Measurements from ENCODE around the gene FTSJ3.
"Not testable (repeated sequence)": the region's sequence is repeated elsewhere in the genome, so short reads cannot be mapped to it uniquely, and the experiment has no call there.

FTSJ3 gene

DNA sequence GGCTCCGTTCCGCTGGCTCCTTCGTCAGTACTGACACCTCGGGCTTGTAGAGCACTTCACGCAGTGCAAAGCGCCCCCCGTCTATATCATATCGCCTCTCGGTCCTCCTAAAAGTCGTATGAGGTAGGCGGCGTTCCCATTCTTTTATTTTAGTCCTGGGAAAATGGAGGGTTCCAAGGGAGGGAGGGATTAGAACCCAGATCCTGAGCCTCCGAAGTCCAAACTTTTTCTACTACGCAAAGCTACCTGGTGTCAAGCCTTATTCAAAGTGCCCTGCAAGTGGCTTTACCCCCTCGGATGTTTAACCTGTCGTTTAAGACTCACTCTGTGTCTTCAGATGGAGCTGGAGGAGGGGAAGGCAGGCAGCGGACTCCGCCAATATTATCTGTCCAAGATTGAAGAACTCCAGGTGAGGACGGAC, 348 bp upstream of the FTSJ3 start:
- DNase-seq (ENCODE audit: low spot score): no peak

DNA sequence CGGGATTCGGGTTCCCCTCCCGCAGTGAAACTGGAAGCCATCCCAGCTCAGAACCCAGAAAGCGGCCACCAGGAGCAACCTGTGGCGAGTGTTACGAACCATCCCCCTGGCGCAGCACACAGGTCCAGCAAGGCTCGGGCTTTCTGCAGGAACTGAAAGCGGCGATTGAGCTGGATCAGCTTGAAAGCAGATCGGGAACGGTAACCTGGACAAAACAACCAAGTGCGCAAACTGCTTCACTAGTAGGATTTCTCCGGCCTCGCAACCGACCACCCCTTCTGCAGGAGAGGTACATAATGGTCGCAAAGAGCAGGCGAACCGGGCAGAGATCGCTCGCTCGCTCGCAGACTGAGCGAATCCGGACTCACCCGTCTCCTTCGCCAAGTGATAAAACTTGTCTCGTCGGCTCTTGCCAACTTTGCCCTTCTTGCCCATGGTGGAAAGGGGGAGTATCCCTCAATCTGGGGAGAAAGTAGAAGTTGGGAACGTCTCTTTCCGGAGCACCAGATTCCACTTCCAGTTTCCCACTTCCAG, 928 bp downstream of the FTSJ3 start:
- DNase-seq (ENCODE audit: low spot score): peak; percentile 21

- DNase-seq (ENCODE audit: low spot score): no peak
These were observed 3.1 kb downstream of the FTSJ3 start for GRCh38 chr17:63824362-63824761.

- DNase-seq (ENCODE audit: low spot score): no peak
These were observed 3.7 kb downstream of the FTSJ3 start for GRCh38 chr17:63823659-63824331.

- no peak for DNase-seq (ENCODE audit: low spot score)
These were observed 4.9 kb downstream of the FTSJ3 start for GRCh38 chr17:63822537-63822936.

DNA sequence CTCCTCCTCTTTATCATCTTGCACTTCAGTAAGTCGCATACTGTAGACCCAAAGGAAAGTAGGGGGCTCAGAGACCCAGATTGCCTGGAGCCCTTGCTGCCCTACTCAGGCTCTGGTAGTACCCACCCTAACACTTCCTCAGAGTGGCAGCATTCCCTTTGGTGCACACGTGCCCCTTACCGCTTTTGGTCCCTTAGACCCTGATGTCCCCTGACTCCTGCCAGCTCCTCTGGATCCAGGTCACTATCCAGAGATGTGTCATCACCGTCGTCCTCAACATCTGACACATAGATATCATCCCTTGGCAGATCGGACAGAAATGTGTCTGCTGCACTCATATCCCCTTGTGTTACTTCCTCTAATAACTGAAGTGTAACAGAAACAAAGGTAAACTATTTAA, 5.7 kb downstream of the FTSJ3 start:
- no peak for DNase-seq (ENCODE audit: low spot score)

- no peak for DNase-seq (ENCODE audit: low spot score)
These were observed 6.4 kb downstream of the FTSJ3 start for GRCh38 chr17:63820963-63821561.

DNA sequence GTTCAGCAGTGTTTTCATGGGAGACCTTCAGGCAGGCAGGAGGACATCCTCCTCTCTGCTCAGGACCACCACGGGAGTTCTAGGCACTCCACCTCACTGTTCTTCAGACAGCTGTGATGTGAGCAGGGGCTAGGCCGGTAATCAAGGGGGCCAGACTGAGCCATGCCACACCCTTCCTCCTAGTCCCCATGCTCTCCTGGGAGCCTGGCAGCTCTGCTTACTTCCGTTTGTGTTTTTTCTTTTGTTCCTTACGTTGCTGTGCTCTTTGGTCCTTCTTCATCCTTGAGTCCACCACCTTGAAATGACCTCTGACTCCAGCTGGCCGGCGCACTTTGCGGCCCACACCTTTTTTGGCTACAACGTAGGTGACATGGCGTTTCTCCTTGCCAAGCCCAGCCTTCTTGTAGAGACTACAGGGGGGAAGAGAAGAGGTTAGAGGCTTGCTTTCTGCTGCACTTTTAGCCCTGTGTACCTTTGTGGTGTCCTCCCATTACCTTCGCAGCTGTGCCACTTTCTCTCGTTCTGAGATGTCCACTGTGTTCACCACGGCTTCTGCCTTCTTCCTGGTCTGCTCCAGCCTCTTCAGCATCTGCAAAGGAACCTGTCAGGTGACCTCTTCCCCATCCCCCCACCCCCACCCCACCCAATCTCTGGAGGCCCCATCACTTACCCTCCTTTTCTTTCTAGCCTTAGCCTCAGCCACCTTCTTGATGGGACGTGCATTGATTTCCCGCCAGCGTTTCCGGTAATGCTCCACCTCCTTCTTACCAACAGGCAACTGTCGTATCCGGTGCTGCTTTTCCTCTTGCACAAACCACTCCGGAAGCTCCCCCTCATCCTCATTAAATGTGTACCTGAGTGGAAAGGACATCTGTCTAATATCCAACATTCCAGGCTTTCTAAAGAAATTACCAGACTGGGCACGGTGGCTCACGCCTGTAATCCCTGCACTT, 7.6 kb downstream of the FTSJ3 start:
- no peak for DNase-seq (ENCODE audit: low spot score)

DNA sequence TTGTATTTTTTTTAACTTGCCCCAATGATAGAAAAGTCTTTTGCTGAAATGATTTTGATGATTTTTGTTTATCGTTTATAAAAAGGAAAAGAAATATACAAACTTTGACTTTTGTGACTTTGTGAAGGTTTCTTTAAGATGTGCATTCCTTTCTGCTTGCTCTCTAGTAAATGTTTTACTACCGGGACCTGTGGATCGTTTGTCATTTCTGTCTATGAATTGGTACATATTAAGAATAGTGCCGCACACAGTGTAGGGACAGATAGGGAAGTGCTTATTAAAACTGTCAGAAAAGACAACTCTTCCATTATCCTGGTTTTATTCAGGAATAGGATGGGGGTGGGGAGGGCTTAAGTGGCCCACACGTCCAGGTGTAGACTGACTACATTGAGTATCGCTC, 8.3 kb downstream of the FTSJ3 start:
- DNase-seq (ENCODE audit: low spot score): no peak

DNA sequence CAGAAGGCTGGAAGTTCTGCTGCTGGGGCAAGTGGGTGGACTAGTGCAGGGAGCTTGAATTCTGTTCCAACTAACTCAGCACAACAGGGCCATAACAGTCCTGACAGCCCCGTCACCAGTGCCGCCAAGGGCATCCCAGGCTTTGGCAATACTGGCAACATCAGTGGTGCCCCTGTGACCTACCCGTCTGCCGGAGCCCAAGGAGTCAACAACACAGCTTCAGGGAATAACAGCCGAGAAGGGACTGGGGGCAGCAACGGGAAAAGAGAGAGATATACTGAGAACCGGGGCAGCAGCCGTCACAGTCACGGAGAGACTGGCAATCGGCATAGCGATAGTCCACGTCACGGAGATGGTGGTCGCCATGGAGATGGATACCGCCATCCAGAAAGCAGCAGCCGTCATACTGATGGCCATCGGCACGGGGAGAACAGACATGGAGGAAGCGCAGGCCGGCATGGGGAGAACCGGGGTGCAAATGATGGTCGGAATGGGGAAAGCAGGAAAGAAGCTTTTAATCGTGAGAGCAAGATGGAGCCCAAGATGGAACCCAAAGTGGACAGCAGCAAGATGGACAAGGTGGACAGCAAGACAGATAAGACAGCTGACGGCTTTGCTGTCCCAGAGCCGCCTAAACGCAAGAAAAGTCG, 9.6 kb downstream of the FTSJ3 start:
- no peak for DNase-seq (ENCODE audit: low spot score)

DNA sequence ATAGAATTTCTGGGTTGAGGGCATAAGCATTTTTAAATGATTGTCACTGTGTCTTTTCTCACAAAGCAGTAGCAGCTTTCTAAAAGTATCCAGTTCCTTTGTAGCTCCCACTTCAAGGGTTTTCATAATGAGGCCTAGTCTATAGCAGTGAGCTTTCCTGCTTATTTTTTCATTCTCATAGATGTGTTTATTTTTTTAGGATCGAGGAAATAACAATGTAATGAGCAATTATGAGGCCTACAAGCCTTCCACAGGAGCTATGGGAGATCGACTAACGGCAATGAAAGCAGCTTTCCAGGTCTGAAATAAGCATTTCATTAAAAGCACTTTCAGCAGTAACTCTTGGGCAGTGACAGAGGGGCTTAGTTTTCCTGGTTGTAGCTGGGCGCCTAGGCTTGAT, 10.8 kb downstream of the FTSJ3 start:
- DNase-seq (ENCODE audit: low spot score): peak; percentile 32

DNA sequence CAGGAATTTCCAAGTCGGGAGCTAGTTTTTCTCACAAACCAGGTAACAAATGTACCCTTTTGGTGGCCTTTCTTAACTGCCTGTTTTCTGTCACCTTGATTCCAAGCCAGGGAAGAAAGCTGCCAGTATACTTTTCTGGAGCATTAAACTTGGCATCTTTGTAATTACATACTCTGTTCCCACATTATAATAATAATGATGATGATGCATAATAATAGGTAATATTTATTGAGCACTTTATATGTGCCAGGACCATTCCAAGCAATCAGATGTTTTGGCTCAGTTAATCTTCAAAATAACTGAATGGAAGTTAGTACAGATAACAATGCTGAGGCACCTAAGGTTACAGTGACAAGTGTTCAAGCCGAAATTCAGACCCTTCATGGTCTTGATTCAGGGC, 11.3 kb downstream of the FTSJ3 start:
- no peak for DNase-seq (ENCODE audit: low spot score)

DNA sequence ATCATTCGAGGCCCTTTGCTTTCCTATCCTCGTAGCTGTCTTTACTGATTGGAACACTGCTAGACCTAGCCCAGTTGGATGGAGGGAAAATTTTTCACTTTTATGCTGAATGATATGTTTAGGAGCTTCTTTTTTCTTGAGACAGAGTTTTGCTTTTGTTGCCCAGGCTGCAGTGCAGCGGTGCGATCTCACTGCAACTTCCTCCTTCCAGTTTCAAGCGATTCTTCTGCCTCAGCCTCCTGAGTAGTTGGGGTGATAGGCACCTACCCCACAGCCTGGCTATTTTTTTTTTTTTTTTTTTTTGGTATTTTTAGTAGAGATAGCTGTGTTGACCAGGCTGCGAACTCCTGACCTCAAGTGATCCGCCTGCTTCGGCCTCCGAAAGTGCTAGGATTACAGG, 17.5 kb downstream of the FTSJ3 start:
- DNase-seq (ENCODE audit: low spot score): no peak

DNA sequence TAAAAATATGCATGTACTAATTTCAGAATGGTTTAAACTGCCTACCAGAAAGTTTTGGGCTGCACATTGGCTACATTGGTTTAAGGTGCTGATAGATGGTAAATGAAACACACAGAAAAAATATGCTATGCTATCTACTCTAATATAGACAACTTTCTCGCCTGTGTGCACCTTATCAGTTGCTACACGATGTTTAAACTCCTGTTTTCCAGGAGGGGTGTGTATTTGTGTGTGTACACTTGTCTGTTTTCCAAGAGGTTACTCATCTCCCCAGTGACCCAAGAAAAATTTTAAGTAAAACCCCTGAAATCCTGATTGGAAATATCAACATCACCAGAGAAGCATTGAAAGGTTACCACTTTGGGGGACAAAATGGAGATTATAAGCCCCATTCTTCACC, 21.9 kb downstream of the FTSJ3 start:
- no peak for DNase-seq (ENCODE audit: low spot score)

DNA sequence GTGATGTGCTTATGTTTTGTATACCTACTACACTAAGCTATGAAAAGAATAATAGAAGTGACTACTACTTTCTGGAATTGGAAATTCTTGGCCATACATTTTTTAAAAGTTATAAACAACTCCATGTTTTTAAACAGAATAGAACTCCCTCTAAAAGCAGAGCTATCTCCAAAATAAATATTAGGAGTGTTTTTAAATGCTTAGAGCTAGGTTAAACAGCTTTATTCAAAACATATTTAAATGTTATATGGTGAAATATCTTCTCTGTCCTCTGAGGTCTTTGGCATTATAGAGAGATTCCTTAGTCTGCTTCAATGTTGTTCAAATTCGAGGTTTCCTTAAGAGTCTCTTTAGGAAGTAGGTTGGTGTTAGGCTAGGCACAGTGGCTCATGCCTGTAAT, 23.1 kb downstream of the FTSJ3 start:
- no peak for DNase-seq (ENCODE audit: low spot score)

DNA sequence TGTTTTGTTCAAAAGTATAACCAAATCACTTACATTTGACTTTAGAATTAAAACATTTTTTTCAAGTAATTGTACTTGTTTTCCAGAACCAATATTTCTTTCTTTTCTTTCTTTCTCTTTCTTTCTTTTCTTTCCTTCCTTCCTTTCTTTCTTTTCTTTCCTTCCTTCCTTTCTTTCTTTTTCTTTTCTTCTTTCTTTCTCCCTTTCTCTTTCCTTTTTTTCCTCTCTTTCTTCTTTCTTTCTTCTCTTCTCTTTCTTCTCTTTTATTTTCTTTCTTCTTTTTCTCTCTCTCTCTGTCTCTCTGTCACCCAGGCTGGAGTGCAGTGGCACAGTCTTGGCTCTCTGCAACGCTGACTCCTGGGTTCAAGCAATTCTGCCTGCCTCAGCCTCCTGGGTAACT, 26.7 kb downstream of the FTSJ3 start:
- no peak for DNase-seq (ENCODE audit: low spot score)

DNA sequence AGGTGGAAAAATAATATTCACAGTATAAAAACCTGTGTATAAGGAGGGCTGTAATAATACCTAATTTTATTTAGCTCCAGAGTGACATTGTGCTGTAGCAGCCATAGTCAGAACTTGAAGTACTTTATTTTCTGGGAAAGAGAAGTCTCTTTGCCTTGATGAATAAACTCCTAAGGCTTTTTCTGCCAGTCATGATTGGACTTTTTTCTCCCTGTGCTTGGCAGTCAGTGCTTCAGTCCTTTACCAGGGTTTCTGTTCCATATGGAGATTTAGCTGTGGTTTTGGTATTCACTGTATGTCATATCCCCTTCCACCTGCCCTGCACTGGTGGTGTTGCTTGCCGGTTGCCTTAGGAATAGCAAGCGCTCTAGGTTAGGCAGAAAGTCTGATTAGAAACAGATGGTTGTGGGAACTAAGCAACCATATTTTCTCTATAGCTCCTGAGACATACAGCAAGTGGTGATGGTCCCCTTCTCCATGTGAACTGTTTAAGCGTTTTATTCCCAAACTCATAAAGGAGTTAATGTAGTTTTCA, 28.8 kb downstream of the FTSJ3 start:
- no peak for DNase-seq (ENCODE audit: low spot score)

DNA sequence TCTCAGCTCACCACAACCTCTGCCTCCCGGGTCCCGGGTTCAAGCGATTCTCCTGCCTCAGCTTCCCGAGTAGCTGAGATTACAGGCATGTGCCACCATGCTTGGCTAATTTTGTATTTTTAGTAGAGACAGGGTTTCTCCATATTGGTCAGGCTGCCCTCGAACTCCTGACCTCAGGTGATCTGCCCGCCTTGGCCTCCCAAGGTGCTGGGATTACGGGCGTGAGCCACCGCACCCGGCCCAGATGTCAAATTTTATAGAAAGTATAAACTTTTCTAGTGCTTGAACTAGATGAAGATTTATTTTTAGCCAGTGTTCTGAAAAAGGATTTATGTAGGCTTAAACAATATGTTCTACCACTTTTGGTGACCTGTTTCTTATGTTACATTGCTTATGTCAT, 31.1 kb downstream of the FTSJ3 start:
- not testable (repeated sequence) for DNase-seq (ENCODE audit: low spot score)

DNA sequence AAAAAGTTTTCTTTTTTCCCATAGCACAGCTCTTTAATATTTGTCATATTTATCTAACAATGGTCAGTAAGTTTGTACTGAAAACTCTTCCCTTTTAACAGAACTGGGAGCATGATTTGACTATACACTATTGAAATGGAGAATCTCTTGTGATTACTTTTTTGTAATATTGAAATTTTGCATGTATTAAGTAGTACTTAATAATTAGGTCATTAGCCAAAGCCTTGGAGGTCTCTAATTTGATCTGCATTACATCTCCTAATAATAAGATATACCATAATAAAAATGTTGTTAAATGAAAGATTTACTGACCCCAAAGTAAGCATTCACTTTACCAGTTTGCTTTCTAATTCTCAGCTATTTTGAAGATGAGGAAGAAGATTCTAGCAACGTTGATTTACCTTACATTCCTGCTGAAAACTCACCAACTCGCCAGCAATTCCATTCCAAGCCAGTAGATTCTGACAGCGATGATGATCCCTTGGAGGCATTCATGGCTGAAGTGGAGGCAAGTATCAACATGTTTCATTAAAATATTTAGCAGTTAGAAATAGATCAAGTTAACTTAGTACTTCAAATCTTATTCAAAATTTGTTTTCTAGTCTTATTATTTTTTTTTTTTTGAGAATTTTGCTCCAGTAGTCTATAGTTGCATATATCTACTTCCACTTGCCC, 35.3 kb downstream of the FTSJ3 start:
- DNase-seq (ENCODE audit: low spot score): no peak

GRCh38 chr17:63790057-63790456, 37.4 kb downstream of the FTSJ3 start:
- DNase-seq (ENCODE audit: low spot score): no peak

DNA sequence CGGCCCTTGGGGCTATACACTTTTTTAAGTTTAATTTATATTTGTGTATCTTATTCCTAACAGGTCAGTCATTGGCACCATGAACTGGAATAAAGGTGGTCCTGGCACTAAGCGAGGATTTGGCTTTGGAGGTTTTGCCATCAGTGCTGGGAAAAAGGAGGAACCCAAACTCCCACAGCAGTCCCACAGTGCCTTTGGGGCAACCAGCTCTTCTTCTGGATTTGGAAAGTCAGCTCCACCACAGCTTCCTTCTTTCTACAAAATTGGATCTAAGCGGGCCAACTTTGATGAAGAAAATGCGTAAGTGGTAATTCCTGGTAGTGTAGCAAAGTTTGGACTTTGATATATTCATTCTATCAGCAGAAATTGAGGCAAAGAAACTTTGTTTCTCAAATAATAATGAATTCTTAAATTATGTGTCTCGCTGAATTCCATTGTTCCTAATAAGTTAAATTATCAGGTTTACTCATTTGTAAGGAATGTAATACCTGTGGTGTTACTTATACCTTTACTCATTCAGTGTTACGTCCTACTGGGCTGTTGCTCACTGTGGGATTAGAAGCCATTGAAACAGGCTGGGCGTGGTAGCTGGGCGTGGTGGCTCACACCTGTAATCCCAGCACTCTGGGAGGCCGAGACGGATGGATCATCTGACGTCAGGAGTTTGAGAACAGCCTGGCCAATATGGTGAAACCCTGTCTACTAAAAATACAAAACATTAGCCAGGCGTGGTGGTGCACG, 40.3 kb downstream of the FTSJ3 start:
- DNase-seq (ENCODE audit: low spot score): no peak
